ENCODE data around the gene YY1. TPM values are rescaled to one million over a fixed set of nuclear protein-coding genes. Genes with fewer than 3 reads are reported as not detected.
A peak's percentile ranks its signal among the peaks of the same experiment; 100 is the strongest.

YY1 gene
- total and polyA plus RNA-seq, 8 donors = 23.0 to 68.1 (median 41.9) TPM

- H3K9me3 ChIP-seq = no peaks in the 10 kb centered on the region
- no peak for DNase-seq
- peak overlapping the region in 2 of 5 donors; percentile 97 to 100 for H3K27ac ChIP-seq
- intact Hi-C loops (cut with DNase I; ENCODE audit: low total_unique reads) = no loop called here
- H3K27me3 ChIP-seq = no peaks in the 10 kb centered on the region
- 69 to 80% (median 75%) methylated on average over 3 of the region's 3 CpGs for WGBS, 5 donors
- peaks cover 55 to 73% (median 69%) of the 10 kb centered on the region in 4 donors for H3K4me1 ChIP-seq
- no peak for TF ChIP-seq EP300 (IDR thresholded peaks at IDR 0.05)
- TF ChIP-seq POLR2A (IDR thresholded peaks at IDR 0.05) = no peak
- TF ChIP-seq POLR2AphosphoS5 (IDR thresholded peaks at IDR 0.05) = no peak
- TF ChIP-seq, protein P1, sequence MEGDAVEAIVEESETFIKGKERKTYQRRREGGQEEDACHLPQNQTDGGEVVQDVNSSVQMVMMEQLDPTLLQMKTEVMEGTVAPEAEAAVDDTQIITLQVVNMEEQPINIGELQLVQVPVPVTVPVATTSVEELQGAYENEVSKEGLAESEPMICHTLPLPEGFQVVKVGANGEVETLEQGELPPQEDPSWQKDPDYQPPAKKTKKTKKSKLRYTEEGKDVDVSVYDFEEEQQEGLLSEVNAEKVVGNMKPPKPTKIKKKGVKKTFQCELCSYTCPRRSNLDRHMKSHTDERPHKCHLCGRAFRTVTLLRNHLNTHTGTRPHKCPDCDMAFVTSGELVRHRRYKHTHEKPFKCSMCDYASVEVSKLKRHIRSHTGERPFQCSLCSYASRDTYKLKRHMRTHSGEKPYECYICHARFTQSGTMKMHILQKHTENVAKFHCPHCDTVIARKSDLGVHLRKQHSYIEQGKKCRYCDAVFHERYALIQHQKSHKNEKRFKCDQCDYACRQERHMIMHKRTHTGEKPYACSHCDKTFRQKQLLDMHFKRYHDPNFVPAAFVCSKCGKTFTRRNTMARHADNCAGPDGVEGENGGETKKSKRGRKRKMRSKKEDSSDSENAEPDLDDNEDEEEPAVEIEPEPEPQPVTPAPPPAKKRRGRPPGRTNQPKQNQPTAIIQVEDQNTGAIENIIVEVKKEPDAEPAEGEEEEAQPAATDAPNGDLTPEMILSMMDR (IDR thresholded peaks at IDR 0.05) = no peak
- peak overlapping the region in 1 of 4 donors; percentile 19 for H3K4me3 ChIP-seq
- peaks cover 0 to 4% (median 0%) of the 10 kb centered on the region in 4 donors for H3K36me3 ChIP-seq
These were observed 4.1 kb downstream of the YY1 start for GRCh38 chr14:100243020-100243419.

GRCh38 chr14:100246809-100247428 lies 8.0 kb downstream of the YY1 start:
- DNase-seq = peak in 1 of 2 donors; percentile 73
- TF ChIP-seq, protein P1 (IDR thresholded peaks at IDR 0.05) = peak in 5 of 7 experiments; percentile 27 to 56 (median 50)
- TF ChIP-seq EP300 (IDR thresholded peaks at IDR 0.05) = no peak
- Histone ChIP-seq H3K4me3 (no peak overlapping the region), H3K27ac (peak overlapping the region in 4 of 5 donors; percentile 38 to 64 (median 50)), H3K4me1 (peaks cover 65 to 97% (median 84%) of the 10 kb centered on the region in 4 donors), H3K9me3 (no peaks in the 10 kb centered on the region), H3K36me3 (no peaks in the 10 kb centered on the region), H3K27me3 (no peaks in the 10 kb centered on the region)
- WGBS, 5 donors = 19 to 30% (median 26%) methylated on average over 3 of the region's 3 CpGs
- intact Hi-C loops (cut with DNase I; ENCODE audit: low total_unique reads) = no loop called here

DNA sequence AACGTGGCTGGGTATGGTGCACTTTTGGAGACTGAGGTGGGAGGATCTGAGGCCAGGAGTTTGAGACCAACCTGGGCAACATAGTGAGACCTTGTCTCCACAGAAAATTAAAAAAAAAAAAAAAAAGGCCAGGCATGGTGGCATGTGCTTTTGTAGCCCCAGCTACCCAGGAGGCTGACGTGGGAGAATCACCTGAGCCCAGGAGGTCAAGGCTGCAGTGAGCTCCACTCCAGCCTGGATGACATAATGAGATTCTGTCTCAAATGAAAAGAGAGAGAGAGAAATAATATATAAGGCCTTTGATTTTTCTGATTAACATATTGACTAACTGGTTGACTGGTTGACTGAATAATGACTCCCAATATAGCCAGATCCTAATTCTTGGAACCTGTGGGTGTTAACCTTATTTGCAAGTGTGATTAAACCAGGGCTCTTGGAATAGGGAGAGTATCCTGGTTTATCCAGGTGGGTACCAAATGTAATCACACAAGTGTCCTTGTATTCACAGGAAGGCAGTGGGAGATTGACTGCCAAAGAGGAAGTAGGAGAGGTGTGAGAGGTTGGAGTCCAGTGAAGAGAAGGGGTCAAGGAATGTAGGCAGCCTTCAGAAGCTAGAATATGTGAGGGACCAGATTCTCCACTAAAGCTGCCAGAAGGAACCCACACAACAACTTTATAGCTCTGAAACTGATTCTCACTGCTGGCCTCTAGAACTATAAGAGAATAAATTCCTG lies 12.0 kb downstream of the YY1 start:
- H3K9me3 ChIP-seq = no peaks in the 10 kb centered on the region
- no peak overlapping the region for H3K4me3 ChIP-seq
- WGBS, 5 donors = 84 to 97% (median 89%) methylated on average over 2 of the region's 2 CpGs
- no peak for DNase-seq
- no peaks in the 10 kb centered on the region for H3K36me3 ChIP-seq
- TF ChIP-seq POLR2A (IDR thresholded peaks at IDR 0.05) (no peak), POLR2AphosphoS5 (IDR thresholded peaks at IDR 0.05) (no peak)
- TF ChIP-seq, protein P1 (IDR thresholded peaks at IDR 0.05) = no peak
- peaks cover 42 to 96% (median 78%) of the 10 kb centered on the region in 4 donors for H3K4me1 ChIP-seq
- intact Hi-C loops (cut with DNase I; ENCODE audit: low total_unique reads) = no loop called here
- H3K27ac ChIP-seq = peak overlapping the region in 1 of 5 donors; percentile 35
- no peaks in the 10 kb centered on the region for H3K27me3 ChIP-seq

DNA sequence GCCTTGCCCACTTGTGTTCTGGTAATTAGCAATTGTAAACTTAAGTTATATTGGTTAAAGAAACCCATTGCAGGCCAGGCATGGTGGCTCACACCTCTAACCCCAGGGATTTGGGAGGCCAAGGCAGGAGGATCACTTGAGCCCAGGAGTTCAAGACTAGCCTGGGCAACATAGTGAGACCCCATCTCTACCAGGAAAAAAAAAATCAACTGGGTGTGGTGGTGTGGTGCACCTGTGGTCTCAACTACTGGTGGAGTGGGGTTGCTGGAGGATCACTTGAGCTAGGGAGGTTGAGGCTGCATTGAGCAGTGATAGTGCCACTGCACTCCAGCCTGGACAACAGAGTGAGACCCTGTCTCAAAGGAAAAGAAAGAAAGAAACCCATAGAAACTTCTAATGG lies 13.7 kb downstream of the YY1 start:
- DNase-seq = no peak
- Histone ChIP-seq H3K27me3 (no peaks in the 10 kb centered on the region), H3K27ac (no peak overlapping the region), H3K4me3 (no peak overlapping the region), H3K4me1 (peaks cover 26 to 95% (median 72%) of the 10 kb centered on the region in 4 donors), H3K36me3 (no peaks in the 10 kb centered on the region), H3K9me3 (no peaks in the 10 kb centered on the region)
- no peak for TF ChIP-seq EP300 (IDR thresholded peaks at IDR 0.05)
- no peak for TF ChIP-seq POLR2AphosphoS5 (IDR thresholded peaks at IDR 0.05)
- TF ChIP-seq POLR2A (IDR thresholded peaks at IDR 0.05) = no peak
- TF ChIP-seq, protein P1 (IDR thresholded peaks at IDR 0.05) = no peak
- intact Hi-C loops (cut with DNase I; ENCODE audit: low total_unique reads) = no loop called here
